ENCODE data around the gene OR6C70. TPM values are rescaled to one million over a fixed set of nuclear protein-coding genes. Genes with fewer than 3 reads are reported as not detected.
"Not testable (repeated sequence)": the region's sequence is repeated elsewhere in the genome, so short reads cannot be mapped to it uniquely, and the experiment has no call there.

The OR6C70 gene
- polyA plus RNA-seq, 1 donor from 2014 or later: not detected

DNA sequence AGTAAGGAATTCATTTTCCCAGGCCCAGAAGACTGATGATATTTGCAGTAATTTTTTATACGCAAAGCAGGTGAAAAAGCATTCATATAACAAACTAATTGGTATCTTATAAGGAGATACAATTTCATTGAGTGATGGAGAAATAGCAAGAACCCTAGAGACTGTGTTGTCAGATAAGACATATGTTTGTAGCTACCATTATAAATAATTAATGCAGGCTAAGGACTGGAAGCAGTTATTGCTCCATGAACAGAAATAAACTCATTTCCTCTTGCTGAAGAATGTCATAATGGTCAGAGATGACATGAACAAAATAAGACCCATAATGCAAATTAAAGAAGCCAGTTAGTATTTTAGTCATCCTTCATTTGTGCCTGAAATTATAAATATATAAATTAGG is 24.6 kb downstream of the OR6C70 start:
- Mint-ChIP-seq H3K27ac (no peak overlapping the region), H3K4me3 (no peak overlapping the region), H3K36me3 (no peaks in the 10 kb centered on the region), H3K4me1 (no peaks in the 10 kb centered on the region), H3K27me3 (no peaks in the 10 kb centered on the region), H3K9me3 (peaks cover 0 to 16% (median 3%) of the 10 kb centered on the region in 3 donors)

DNA sequence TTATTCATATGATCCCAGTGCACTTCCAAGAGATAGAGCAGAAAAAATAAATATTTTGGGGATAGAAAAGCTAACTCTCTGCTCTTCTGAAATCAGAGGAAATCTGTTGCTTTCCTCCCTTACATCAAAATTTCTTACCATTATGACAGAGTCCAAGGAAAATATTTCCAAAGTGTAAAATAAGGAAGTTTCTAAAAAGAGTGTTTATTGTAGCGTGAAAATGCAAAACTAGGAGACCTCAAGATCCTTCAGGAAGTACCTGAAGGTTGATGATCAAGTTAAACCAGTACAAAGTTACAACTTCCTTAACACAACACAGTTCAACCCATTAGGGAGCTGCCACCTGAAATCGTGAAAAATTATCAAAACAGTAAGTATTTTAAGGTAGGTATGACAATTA is 26.2 kb downstream of the OR6C70 start, which contains the start of gene OR6C2:
Gene OR6C2 (plus strand): TSS at position 301 of the 400 bp plus-strand sequence. CDS start 8,138 bp downstream, outside the sequence.
- Mint-ChIP-seq H3K27ac (no peak within 1 kb of the TSS), H3K9me3 (peaks cover 3 to 24% (median 4%) of the 10 kb centered on the region in 3 donors), H3K4me3 (no peak within 1 kb of the TSS), H3K4me1 (no peaks in the 10 kb centered on the region), H3K27me3 (no peaks in the 10 kb centered on the region), H3K36me3 (no peaks in the 10 kb centered on the region)

DNA sequence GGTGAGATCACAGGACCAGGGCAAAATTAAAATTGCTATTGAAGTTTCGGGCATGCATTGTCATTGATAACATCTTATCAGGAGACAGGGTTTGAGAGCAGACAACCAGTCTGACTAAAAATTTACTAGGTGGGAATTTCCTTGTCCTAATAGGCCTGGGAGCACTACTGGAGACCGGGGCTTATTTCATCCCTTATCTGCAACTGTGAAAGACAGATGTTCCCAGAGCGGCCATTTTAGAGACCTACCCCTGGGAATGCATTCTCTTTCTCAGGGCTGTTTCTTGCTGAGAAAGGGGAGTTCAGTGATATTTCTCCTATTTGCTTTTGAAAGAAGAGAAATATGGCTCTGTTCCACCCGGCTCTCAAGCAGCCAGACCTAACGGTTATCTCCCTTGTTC is 28.7 kb downstream of the OR6C70 start:
- not testable (repeated sequence) for H3K4me1 Mint-ChIP-seq, H3K4me3 Mint-ChIP-seq
- peaks cover 3 to 24% (median 4%) of the 10 kb centered on the region in 3 donors for H3K9me3 Mint-ChIP-seq

DNA sequence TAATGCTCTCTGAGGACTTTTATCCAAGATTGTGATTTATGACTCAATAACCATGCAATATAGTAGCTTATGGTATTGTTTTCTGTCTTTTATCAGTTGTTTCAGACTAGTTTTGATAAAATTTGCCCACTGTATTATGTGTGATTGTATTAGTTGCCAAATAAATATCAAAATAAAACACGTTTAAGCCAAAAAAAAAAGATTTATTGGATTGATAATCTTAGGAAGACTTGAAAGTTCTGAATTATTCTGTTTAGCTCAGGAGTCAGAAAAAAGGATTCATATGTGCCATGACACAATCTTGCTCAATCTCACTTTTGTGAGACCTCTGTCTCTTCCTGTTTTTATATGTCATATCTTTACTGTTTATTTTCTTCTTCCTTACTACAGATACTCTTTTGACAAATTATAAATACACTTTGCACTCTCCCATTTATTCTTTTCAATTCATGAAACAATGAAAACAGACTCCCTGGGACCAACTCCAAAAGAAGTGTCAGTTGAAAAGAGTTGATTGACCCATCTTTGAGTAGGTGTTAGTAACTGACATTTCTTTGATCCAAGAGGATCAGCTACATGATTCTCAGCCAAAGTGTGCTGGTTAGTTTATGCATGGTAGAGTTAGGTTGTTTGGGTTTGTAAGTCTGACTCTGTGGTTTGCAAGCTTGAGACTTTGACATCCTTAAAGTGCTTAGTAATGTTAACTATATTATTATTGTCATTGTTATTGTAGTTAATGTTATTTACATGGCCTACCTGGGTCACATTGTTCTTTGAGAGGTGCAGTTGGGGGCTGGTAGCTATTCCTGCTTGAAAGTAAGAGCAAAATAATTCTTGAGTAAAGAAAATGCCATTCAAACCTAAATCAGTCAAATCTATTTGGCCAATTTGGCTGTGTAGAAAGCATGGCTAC is 41.4 kb downstream of the OR6C70 start:
- Mint-ChIP-seq H3K36me3 (no peaks in the 10 kb centered on the region), H3K4me1 (no peaks in the 10 kb centered on the region), H3K9me3 (no peaks in the 10 kb centered on the region), H3K27ac (no peak overlapping the region), H3K27me3 (peaks cover 7% of the 10 kb centered on the region), H3K4me3 (no peak overlapping the region)

More for the DNA sequence above, 28.7 kb downstream of the OR6C70 start:
- not testable (repeated sequence) for H3K27ac Mint-ChIP-seq, H3K27me3 Mint-ChIP-seq, H3K36me3 Mint-ChIP-seq

DNA sequence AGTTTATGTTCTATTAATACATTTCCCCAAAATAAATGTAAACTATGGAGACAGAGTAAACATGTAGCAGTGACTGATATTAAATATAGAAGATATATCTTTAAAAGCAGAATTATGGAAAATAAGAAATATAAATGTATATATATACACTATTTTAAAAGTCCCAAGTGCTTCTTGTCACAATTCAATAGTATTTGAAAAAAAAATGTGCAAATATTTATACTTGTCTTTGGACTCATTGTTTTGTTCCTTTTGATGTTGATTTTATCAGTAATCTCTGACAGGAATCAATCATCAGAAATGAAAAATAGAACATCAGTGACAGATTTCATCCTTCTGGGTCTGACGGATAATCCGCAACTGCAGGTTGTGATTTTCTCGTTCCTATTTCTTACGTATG is 44.0 kb downstream of the OR6C70 start, which contains the start of gene OR6C76:
Gene OR6C76 (plus strand): TSS at position 301 of the 400 bp plus-strand sequence. CDS start 0 bp downstream, at position 301.
- Mint-ChIP-seq H3K36me3 (no peaks in the 10 kb centered on the region), H3K27me3 (peaks cover 7% of the 10 kb centered on the region), H3K27ac (no peak within 1 kb of the TSS), H3K9me3 (peaks cover 0 to 2% (median 1%) of the 10 kb centered on the region in 3 donors), H3K4me1 (no peaks in the 10 kb centered on the region), H3K4me3 (no peak within 1 kb of the TSS)

DNA sequence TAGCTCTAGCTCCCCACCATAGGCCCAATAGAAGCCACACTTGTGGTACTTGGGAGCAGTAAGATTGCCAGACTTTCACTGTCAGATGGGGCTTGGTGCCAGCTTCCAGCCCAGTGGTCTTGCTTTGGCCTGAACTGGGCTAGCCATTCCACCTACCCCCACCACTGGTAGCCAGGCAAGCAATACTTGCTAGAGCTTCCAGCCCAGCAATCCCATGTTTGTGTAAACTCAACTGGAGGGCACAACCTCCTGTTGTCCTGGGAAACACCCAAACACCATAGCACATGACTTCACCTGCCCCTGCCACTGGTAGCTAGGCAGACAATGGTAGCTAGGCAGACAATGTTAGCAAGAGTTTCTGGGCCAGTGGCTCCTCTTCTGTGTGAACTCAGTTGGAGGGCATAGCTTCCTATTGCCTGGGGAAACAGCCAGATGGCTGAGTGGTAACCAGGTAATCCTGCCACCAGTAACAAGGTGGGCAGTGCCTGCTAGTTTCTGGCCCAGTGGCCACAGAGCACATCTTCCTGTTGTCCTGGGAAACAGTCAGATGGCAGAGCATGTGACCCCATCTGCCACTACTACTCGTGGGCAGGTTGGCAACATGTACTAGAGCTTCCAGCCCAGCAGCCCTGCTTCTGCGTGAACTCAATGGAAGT is 49.5 kb downstream of the OR6C70 start:
- peaks cover 0 to 2% (median 1%) of the 10 kb centered on the region in 3 donors for H3K9me3 Mint-ChIP-seq
- H3K36me3 Mint-ChIP-seq: no peaks in the 10 kb centered on the region
- peaks cover 0 to 5% (median 1%) of the 10 kb centered on the region in 3 donors for H3K4me1 Mint-ChIP-seq
- no peak overlapping the region for H3K4me3 Mint-ChIP-seq
- H3K27ac Mint-ChIP-seq: no peak overlapping the region
- peaks cover 17% of the 10 kb centered on the region for H3K27me3 Mint-ChIP-seq

Other genes starting within 250 kb of the OR6C70 start
- gene OR10A7, start 249.1 kb downstream of the OR6C70 start, polyA plus RNA-seq: not detected
- not detected for gene OR6C74, start 225.5 kb downstream of the OR6C70 start, polyA plus RNA-seq
- gene OR6C6, start 173.6 kb downstream of the OR6C70 start, polyA plus RNA-seq: not detected
- not detected for gene OR6C1, start 155.8 kb downstream of the OR6C70 start, polyA plus RNA-seq
- gene OR6C3, start 139.4 kb downstream of the OR6C70 start, polyA plus RNA-seq: not detected
- not detected for gene OR6C75, start 107.2 kb downstream of the OR6C70 start, polyA plus RNA-seq
- not detected for gene OR6C65, start 69.6 kb downstream of the OR6C70 start, polyA plus RNA-seq
- gene OR6C76, start 43.9 kb downstream of the OR6C70 start, polyA plus RNA-seq: not detected
- gene OR6C2, start 26.1 kb downstream of the OR6C70 start, polyA plus RNA-seq: not detected
- not detected for gene OR6C68, start 22.2 kb upstream of the OR6C70 start, polyA plus RNA-seq
- gene OR6C4, start 79.5 kb upstream of the OR6C70 start, polyA plus RNA-seq: not detected
- gene OR2AP1, start 102.3 kb upstream of the OR6C70 start, polyA plus RNA-seq: not detected
- gene OR10P1, start 166.8 kb upstream of the OR6C70 start, polyA plus RNA-seq: not detected
- 0.13 TPM for gene ITGA7, start 237.8 kb upstream of the OR6C70 start, polyA plus RNA-seq
- 174 TPM for gene BLOC1S1, start 245.9 kb upstream of the OR6C70 start, polyA plus RNA-seq

Data from IgD-negative memory B cell (primary cell).